RWPE1 (cell line): ENCODE results near the gene RNF144B.
"Not testable (repeated sequence)": the region's sequence is repeated elsewhere in the genome, so short reads cannot be mapped to it uniquely, and the experiment has no call there.

Experiments used
- CTCF ChIA-PET: fragments of 350-600 bp; sonication (Branson Sonifier 250); formaldehyde crosslinking; extraction: SDS; loops from one replicate; lab custom pipeline; 2021; lab: Yijun Ruan, JAX
- POLR2A ChIA-PET: fragments of 400-600 bp; formaldehyde crosslinking; extraction: SDS; loops from one replicate; lab custom pipeline; 2020; ENCODE audit warnings: antibody characterized with exemption; ENCODE audit not compliant: low non-redundant PET; lab: Yijun Ruan, JAX
- DNase-seq: peaks from one replicate; pipeline ENCODE4 v3.0.0; 2012; ENCODE audit warnings: low spot score
- H3K27ac ChIP-seq: fragments of 450-650 bp; 2 replicates; pipeline ENCODE4 v1.5.1; 2017
- TF ChIP-seq, protein P1 (sequence below): fragments of 450-650 bp; conservative IDR thresholded peaks from 2 replicates; pipeline ENCODE4 v1.5.1; 2017; ENCODE audit warnings: low read depth, mild to moderate bottlenecking

The RNF144B gene

DNA sequence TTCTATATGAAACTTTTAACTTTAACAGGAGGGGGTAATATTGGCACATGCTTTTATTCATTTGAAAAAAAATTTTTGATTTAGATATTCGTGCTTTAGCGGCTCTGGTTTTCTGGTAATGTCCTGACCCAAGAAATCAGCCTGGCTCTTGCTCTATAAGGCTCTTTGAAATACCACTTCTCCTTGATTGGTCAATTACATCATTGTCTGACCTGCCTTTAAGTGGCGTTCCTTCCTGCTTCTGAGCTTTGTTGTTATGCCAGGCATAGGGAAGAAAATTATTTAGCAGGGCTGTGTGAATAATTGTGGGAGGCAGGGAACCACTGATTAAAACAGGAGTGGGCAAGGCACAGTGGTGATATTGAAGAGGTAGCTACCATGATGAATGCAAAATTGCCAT, 3.9 kb downstream of the RNF144B start:
- no peak overlapping the region for H3K27ac ChIP-seq
- TF ChIP-seq, protein P1, sequence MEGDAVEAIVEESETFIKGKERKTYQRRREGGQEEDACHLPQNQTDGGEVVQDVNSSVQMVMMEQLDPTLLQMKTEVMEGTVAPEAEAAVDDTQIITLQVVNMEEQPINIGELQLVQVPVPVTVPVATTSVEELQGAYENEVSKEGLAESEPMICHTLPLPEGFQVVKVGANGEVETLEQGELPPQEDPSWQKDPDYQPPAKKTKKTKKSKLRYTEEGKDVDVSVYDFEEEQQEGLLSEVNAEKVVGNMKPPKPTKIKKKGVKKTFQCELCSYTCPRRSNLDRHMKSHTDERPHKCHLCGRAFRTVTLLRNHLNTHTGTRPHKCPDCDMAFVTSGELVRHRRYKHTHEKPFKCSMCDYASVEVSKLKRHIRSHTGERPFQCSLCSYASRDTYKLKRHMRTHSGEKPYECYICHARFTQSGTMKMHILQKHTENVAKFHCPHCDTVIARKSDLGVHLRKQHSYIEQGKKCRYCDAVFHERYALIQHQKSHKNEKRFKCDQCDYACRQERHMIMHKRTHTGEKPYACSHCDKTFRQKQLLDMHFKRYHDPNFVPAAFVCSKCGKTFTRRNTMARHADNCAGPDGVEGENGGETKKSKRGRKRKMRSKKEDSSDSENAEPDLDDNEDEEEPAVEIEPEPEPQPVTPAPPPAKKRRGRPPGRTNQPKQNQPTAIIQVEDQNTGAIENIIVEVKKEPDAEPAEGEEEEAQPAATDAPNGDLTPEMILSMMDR, result no peak
- no peak for DNase-seq
- CTCF ChIA-PET, result no interaction called here
- POLR2A ChIA-PET, result no interaction called here

DNA sequence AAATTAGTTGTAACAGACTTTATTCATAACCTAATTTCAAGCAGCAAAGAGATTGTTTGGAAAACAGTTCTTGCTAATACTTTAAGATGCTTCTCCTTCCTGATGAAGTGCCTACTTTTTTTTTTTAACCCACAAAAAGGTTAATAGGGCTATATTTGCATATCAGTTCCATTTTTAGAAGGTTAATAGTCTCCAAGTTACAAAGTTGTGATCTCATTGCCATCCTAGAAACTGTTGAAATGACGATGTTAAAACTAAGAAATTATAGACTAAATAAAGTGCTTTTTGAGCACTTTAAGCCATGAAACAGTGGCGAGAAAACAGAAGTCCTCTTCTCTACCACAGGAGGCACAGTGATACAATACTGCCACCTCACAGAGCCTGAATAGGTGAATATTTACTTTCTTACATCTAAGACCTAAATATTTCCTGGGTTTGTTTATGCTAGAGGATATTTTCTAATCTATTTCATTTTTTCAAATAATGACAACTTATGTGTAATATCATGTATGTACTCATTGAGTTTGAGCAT, 5.3 kb downstream of the RNF144B start:
- TF ChIP-seq, protein P1, result no peak
- ChIA-PET CTCF (no interaction called here), POLR2A (no interaction called here)
- DNase-seq, result no peak
- H3K27ac ChIP-seq, result no peak overlapping the region

DNA sequence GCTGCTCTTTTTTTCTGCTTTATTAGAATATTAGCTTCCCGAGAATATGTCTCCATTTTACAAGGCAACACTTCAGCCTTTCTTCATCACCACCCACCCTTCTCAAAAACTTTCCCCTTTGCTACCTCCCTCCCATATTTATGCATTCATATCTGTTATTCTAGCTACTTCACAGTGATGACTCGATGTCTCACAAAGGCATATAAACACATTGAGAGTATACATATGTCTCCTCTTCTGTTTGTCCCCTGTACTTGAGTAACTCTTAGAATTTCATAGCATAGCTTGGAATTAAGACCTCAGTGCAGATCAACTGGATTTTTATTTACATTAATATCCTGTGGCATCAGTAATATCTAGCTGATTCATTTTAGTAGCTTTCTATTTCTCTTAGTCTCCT, 6.5 kb downstream of the RNF144B start:
- DNase-seq, result no peak
- TF ChIP-seq, protein P1, result no peak
- no peak overlapping the region for H3K27ac ChIP-seq
- ChIA-PET CTCF (interaction anchor here (1.2 kb wide), 1 partner anchor 109 kb away, joined by 4 read pairs; no protein-coding TSS in a partner anchor), POLR2A (no interaction called here)

DNA sequence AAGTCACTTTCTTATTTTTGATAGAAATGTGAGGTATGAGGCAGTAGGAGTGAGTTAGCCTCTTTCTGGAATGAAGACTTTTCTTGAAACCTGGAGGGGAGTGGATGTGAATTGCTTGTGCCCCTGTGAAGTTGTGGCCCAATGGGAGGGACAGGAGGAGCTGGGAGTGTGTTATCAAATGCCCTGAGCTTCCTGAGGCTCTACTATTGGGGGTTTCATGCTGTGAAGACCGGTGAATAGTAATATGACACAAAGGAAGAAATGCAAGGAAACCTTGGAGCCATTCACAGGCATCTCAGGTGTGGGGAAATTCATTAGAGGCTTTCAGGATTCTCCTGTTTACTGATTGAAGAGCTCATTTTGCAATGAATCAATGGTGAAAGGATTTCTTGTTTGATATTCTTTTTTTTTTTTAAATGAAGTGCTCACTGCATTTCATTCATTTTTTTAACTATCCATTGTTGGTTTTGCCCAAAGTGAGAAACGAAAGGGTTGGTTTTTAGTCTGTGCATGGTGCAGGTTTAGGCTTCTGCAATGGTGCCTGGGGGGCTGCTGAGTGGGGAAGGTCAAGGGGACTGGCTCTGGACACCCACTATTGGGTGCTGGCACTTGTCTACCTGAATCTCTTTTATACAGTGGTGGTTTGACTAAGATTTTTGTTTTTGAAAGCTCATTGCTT, 8.2 kb downstream of the RNF144B start:
- TF ChIP-seq, protein P1, result no peak
- CTCF ChIA-PET, result interaction anchor here (0.6 to 0.9 kb wide), 2 partner anchors 106 to 558 kb away, joined by 3 read pairs; no protein-coding TSS in a partner anchor
- peak overlapping the region; percentile 55; the same call in 1 of the 2 replicates for H3K27ac ChIP-seq
- DNase-seq, result no peak
- POLR2A ChIA-PET, result no interaction called here

DNA sequence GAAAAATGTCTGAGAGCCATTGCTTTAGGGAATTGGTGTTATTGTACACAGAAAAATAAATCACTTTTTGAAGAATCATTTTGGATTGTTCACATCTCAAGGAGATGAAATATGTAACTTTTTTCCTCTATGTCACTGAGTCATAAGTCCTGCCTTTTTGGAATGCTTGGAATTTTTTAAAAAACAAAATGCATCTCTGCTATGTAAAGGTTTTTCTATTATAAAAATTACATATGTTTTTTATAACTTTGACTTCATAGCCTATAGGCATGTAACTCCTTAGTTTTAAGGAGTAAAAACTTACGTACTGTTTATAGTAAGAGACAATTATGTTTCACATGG, 8.7 kb downstream of the RNF144B start:
- CTCF ChIA-PET, result interaction anchor here (0.6 kb wide), 1 partner anchor 106 kb away, joined by 3 read pairs; no protein-coding TSS in a partner anchor
- H3K27ac ChIP-seq, result peak overlapping the region; percentile 55; the same call in 1 of the 2 replicates
- POLR2A ChIA-PET, result no interaction called here
- TF ChIP-seq, protein P1, result no peak
- DNase-seq, result no peak

DNA sequence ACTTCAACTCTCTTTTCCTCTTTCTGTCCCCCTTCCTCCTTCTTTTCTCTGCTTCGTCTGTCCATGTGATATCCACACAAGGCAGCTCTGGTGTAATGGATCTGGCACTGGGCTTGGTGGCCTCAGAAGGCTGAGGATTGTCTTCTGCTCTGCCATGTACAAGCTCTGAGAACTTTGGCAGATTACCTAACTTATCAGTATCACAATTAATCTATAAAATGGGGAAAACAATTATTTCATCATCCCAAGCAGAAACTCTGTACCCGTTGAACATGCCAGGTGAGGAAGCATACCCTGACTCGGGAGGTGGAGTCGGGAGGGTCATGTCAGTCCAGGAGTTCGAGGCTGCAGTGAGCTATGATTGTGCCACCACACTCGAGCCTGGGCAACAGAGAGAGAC, 10.6 kb downstream of the RNF144B start:
- H3K27ac ChIP-seq, result no peak overlapping the region
- ChIA-PET POLR2A (interaction anchor here (0.6 kb wide), 1 partner anchor 425 kb away, joined by 5 read pairs; no protein-coding TSS in a partner anchor), CTCF (interaction anchor here (0.6 kb wide), 1 partner anchor 1445 kb away, joined by 6 read pairs; no protein-coding TSS in a partner anchor)
- no peak for DNase-seq
- TF ChIP-seq, protein P1, result no peak

DNA sequence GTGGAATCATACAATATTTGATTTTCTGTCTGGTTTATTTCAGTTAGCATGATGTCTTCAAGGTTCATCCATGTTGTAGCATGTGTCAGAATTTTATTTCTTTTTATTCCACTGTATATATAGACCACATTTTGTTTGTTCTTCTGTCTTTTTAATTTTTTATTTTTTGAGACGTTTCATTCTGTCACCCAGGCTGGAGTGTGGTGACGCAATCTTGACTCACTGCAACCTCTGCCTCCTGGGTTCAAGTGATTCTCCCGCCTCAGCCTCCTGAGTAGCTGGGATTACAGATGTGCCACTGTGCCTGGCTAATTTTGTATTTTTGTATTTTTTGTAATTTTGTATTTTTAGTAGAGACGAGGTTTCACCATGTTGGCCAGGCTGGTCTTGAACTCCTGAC, 11.1 kb downstream of the RNF144B start:
- CTCF ChIA-PET, POLR2A ChIA-PET, DNase-seq, H3K27ac ChIP-seq: not testable (repeated sequence)
